HL-60 (cell line): ENCODE results near the gene TBX3.

ENCODE experiments used
- CTCF ChIP-seq: IDR thresholded peaks from one replicate; pipeline ENCODE4 v1.5.1; 2011; ENCODE audit warnings: low read length, control low read depth, inconsistent platforms; ENCODE audit not compliant: insufficient read depth
- POLR2AphosphoS5 ChIP-seq: IDR thresholded peaks from 2 replicates; pipeline ENCODE4 v1.6.1; 2012; ENCODE audit warnings: low read depth

- no peak for TF ChIP-seq CTCF
- no peak for TF ChIP-seq POLR2AphosphoS5
Measured at GRCh38 chr12:114638790-114639435, 45.1 kb downstream of the TBX3 start.
